Smooth muscle cell (in vitro differentiated cells): ENCODE measurements around the gene SLC35G6. TPM values are rescaled to one million over a fixed set of nuclear protein-coding genes. Genes with fewer than 3 reads are reported as not detected.

Source experiments
- DNase-seq: peaks from one replicate; lab custom pipeline; 2025; ENCODE audit not compliant: unreplicated experiment; lab: John Stamatoyannopoulos, UW
- H2AFZ ChIP-seq: fragments of 200-600 bp; sonication (generic); 2 replicates; pipeline ENCODE4 v1.6.0; 2016; ENCODE audit warnings: antibody characterized with exemption, low read depth, mild to moderate bottlenecking
- H3F3A ChIP-seq: fragments of 200-600 bp; sonication (generic); 2 replicates; pipeline ENCODE4 v1.6.0; 2017; ENCODE audit warnings: antibody characterized with exemption, low read depth
- H3K27ac ChIP-seq: fragments of 200-600 bp; sonication (generic); 2 replicates; pipeline ENCODE4 v1.5.1; 2016; ENCODE audit warnings: low read depth, mild to moderate bottlenecking
- H3K27me3 ChIP-seq: fragments of 200-600 bp; sonication (generic); 2 replicates; pipeline ENCODE4 v1.6.1; 2016; ENCODE audit warnings: low read depth, mild to moderate bottlenecking
- H3K36me3 ChIP-seq: fragments of 200-600 bp; sonication (generic); 2 replicates; pipeline ENCODE4 v1.5.1; 2016; ENCODE audit warnings: low read depth
- H3K4me1 ChIP-seq: fragments of 200-600 bp; sonication (generic); 2 replicates; pipeline ENCODE4 v1.5.1; 2016; ENCODE audit warnings: low read depth
- H3K4me2 ChIP-seq: fragments of 200-600 bp; sonication (generic); 2 replicates; pipeline ENCODE4 v1.6.0; 2016; ENCODE audit warnings: mild to moderate bottlenecking
- H3K4me3 ChIP-seq: fragments of 200-600 bp; sonication (generic); 2 replicates; pipeline ENCODE4 v1.5.1; 2016; ENCODE audit warnings: mild to moderate bottlenecking
- H3K79me2 ChIP-seq: fragments of 200-600 bp; sonication (generic); 2 replicates; pipeline ENCODE4 v1.6.0; 2016; ENCODE audit warnings: low read depth, mild to moderate bottlenecking
- H3K9ac ChIP-seq: fragments of 200-600 bp; sonication (generic); 2 replicates; pipeline ENCODE4 v1.6.0; 2016; ENCODE audit warnings: low read depth
- H3K9me3 ChIP-seq: fragments of 200-600 bp; sonication (generic); replicated peaks from 2 replicates; pipeline ENCODE4 v1.5.1; 2016; ENCODE audit warnings: low read depth
- H4K20me1 ChIP-seq: fragments of 200-600 bp; sonication (generic); 2 replicates; pipeline ENCODE4 v1.6.0; 2016; ENCODE audit warnings: low read depth
- WGBS: methylation state at CpG from one replicate; pipeline ENCODE4 v1.1.7; 2016; ENCODE audit warnings: low lambda C conversion rate; 5-methylcytosine and 5-hydroxymethylcytosine counted together
- polyA plus RNA-seq: library from polyadenylated mRNA; unstranded; fragments of >200 nt; fragmentation: Nextera tagmentation; extraction: Ambion mirVana; gene quantifications from 2 replicates; pipeline ENCODE4 v1.2.1, GENCODE V29; 2016
- total RNA-seq: library from RNA; depleted of rRNA; stranded (reverse); fragments of >200 nt; gene quantifications from 2 replicates; pipeline ENCODE4 v1.2.3, GENCODE V29; 2014
- TF ChIP-seq, protein P1 (sequence below): fragments of 200-600 bp; sonication (generic); IDR thresholded peaks from 2 replicates; pipeline ENCODE4 v1.5.1; 2017; ENCODE audit warnings: borderline replicate concordance, mild to moderate bottlenecking, antibody characterized with exemption; ENCODE audit not compliant: insufficient read depth, poor library complexity, severe bottlenecking

The SLC35G6 gene
- total and polyA plus RNA-seq, 2 experiments from 2014 or later, result not detected

DNA sequence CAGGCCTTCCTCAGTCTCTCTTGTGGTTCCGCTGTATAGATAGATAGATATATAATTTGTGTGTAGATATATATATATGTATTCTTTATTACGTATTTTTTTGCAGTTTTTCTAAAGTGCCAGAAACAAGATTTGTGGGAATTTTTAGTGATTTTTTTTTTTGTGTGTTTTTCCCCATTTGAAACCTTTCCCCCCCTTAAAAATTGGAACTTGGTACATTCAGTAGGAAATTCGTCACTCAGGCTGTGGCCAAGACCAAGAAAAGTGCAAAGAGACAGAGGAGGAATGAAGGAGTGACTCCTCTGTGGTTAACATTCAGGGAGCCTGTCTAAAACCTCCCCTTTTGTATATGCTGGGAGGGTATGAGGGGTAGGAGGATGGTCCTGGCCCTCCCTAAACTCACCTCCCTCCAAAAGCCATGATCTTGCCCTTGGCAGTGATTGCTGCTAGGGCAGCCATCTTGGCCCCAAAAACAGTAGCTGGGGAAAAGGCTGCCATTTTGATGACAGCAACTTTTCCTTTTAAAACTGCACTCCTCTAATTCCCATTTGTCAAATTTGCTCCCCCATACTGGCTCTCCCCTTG is 21.2 kb upstream of the SLC35G6 start:
- Histone ChIP-seq H2AFZ (no peak overlapping the region), H3K4me1 (peaks cover 8% of the 10 kb centered on the region)

DNA sequence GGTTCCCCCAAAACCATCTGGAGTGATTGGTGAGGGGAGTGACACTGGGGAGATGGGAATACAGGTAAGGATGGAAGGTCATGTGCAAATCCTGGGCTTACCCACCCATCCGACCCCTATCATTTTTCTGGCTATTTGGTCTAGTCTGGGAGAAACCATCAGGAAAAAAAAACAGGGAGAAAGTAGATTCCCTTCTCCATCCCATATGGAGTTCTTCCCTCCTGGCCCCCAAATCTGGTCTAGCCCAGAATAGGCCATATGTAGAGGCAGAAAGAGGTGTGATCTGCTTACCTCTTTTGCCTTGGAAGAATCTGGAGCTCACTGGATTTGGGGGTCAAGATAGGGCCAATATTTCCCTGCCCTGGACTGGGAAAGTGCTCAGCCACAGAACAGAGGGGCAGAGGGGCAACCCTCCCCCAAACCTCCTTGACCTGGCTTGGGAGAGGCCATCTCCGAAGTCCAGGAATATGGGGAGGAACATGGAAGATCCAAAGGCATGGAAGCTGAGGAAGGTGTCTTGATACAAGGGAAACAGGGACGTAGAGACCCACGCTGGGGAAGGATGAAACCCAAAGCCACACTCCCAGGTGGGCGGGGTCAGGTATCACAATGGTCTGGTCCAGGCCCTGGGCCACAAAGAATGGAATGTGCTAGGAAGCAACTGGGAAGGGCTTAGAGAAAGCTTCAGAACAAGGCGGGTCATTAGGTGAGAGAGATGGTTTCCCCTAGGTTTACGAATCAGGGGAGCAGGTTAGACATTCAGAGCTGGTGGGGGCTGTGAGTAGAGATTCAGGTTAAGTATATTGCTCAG is 20.2 kb upstream of the SLC35G6 start:
- Histone ChIP-seq H3F3A (peaks cover 35% of the 10 kb centered on the region), H3K4me1 (peaks cover 8% of the 10 kb centered on the region), H3K36me3 (no peaks in the 10 kb centered on the region), H2AFZ (no peak overlapping the region), H3K79me2 (peaks cover 7% of the 10 kb centered on the region), H3K27me3 (no peaks in the 10 kb centered on the region), H3K9ac (no peak overlapping the region), H4K20me1 (peaks cover 22% of the 10 kb centered on the region), H3K4me3 (no peak overlapping the region), H3K4me2 (no peak overlapping the region), H3K9me3 (no peaks in the 10 kb centered on the region), H3K27ac (no peak overlapping the region)
- no peak for DNase-seq
- TF ChIP-seq, protein P1, sequence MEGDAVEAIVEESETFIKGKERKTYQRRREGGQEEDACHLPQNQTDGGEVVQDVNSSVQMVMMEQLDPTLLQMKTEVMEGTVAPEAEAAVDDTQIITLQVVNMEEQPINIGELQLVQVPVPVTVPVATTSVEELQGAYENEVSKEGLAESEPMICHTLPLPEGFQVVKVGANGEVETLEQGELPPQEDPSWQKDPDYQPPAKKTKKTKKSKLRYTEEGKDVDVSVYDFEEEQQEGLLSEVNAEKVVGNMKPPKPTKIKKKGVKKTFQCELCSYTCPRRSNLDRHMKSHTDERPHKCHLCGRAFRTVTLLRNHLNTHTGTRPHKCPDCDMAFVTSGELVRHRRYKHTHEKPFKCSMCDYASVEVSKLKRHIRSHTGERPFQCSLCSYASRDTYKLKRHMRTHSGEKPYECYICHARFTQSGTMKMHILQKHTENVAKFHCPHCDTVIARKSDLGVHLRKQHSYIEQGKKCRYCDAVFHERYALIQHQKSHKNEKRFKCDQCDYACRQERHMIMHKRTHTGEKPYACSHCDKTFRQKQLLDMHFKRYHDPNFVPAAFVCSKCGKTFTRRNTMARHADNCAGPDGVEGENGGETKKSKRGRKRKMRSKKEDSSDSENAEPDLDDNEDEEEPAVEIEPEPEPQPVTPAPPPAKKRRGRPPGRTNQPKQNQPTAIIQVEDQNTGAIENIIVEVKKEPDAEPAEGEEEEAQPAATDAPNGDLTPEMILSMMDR, result no peak
- 90% methylated on average over 7 of the region's 7 CpGs for WGBS

More for the DNA sequence above, 21.2 kb upstream of the SLC35G6 start:
- no peaks in the 10 kb centered on the region for H3K36me3 ChIP-seq
- no peak overlapping the region for H3K9ac ChIP-seq
- no peaks in the 10 kb centered on the region for H3K79me2 ChIP-seq
- TF ChIP-seq, protein P1, result no peak
- no peak overlapping the region for H3K27ac ChIP-seq
- DNase-seq, result no peak
- 86% methylated on average over 3 of the region's 3 CpGs for WGBS
- no peak overlapping the region for H3K4me2 ChIP-seq
- no peaks in the 10 kb centered on the region for H3K27me3 ChIP-seq
- H4K20me1 ChIP-seq, result peaks cover 13% of the 10 kb centered on the region
- H3F3A ChIP-seq, result peaks cover 35% of the 10 kb centered on the region
- H3K4me3 ChIP-seq, result no peak overlapping the region
- H3K9me3 ChIP-seq, result no peaks in the 10 kb centered on the region

DNA sequence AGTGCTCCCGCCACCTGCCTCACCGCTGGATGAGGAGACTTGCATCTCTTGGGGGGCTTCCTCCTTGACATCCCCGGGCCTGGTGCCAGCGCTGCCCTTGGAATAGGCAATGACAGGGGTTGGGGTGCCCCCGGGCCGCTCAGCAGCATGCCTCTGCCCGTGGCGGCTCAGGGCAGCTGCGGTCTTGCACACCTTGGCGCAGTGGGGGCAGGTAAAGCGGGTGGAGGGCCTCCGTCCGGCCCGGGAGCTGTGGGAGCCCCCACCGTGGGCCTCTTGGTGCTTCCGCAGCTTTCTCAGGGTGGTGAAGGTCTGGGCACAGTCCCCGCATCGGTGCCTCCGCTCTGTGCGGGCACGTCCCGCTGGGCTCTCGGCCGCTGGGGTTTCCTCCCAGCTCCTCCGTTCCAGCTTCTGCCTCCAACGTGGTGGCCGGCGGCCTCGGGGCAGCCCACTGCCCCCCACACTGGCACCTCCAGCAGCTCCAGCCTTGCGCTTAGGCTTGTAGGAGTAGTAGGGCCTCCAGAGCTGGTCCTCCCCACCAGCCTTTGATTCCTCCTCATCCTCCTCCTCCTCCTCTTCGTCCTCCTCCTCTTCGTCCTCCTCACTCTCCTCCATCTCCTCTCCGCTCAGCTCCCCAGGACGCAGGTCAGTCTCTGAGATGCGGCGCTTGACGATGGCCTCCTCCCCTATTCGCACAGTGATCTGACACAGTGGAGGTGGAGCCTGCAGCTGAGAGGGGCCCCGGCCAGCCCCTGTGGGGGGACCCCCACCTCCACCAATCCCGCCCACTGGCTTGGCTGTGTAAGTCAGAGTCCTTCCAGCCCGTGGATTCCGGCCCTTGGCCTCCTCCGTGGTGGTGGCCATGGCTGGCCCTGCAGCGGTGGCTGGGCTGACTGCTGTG is 18.5 kb upstream of the SLC35G6 start:
- H4K20me1 ChIP-seq, result peaks cover 39% of the 10 kb centered on the region
- H3K36me3 ChIP-seq, result no peaks in the 10 kb centered on the region
- H3K79me2 ChIP-seq, result peaks cover 17% of the 10 kb centered on the region
- 96% methylated on average over 43 of the region's 44 CpGs for WGBS
- no peaks in the 10 kb centered on the region for H3K27me3 ChIP-seq
- H3K4me1 ChIP-seq, result peaks cover 8% of the 10 kb centered on the region
- H3F3A ChIP-seq, result peaks cover 18% of the 10 kb centered on the region
- no peak overlapping the region for H3K4me2 ChIP-seq
- no peak overlapping the region for H3K9ac ChIP-seq
- DNase-seq, result no peak
- no peak overlapping the region for H3K4me3 ChIP-seq
- H3K27ac ChIP-seq, result no peak overlapping the region
- no peak overlapping the region for H2AFZ ChIP-seq
- TF ChIP-seq, protein P1, result no peak
- H3K9me3 ChIP-seq, result no peaks in the 10 kb centered on the region
